IPS-18c (cell line): ENCODE data around the gene FHOD3.
A peak's percentile ranks its signal among the peaks of the same experiment; 100 is the strongest.
"Not testable (repeated sequence)": the region's sequence is repeated elsewhere in the genome, so short reads cannot be mapped to it uniquely, and the experiment has no call there.

Experiments used
- H3K4me3 ChIP-seq: 2 replicates; pipeline ENCODE4 v1.7.0; 2013; ENCODE audit warnings: low read depth, mild to moderate bottlenecking, low read length, moderate library complexity; ENCODE audit not compliant: insufficient read depth
- H3K9me3 ChIP-seq: one replicate; pipeline ENCODE4 v1.6.1; 2013; ENCODE audit warnings: mild to moderate bottlenecking, low read length, moderate library complexity; ENCODE audit not compliant: control insufficient read depth, insufficient read depth

FHOD3 gene

DNA sequence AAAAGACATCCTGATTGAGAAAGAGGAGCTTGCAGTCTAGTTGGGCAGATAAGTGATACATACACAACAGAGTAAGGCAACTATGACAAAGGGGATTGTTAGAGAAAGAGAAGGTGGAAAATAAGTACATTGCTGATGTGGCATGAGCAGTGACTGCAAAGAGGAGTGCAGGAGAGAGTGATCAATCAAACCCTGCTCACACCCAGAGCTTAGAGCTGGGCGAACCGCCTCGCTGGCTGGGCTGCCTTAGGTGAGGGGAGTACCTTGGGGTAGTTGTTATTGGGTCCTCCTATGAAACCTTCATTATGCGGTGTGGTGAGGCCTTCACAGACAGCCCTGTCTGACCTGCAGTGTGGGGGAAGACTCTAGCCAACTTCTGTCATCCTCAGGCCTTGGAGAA is 161.7 kb downstream of the FHOD3 start:
- Histone ChIP-seq H3K4me3 (no peak overlapping the region), H3K9me3 (no peaks in the 10 kb centered on the region)

- Histone ChIP-seq H3K9me3 (no peaks in the 10 kb centered on the region), H3K4me3 (no peak overlapping the region)
Observed at GRCh38 chr18:36459786-36460185, 162.3 kb downstream of the FHOD3 start.

DNA sequence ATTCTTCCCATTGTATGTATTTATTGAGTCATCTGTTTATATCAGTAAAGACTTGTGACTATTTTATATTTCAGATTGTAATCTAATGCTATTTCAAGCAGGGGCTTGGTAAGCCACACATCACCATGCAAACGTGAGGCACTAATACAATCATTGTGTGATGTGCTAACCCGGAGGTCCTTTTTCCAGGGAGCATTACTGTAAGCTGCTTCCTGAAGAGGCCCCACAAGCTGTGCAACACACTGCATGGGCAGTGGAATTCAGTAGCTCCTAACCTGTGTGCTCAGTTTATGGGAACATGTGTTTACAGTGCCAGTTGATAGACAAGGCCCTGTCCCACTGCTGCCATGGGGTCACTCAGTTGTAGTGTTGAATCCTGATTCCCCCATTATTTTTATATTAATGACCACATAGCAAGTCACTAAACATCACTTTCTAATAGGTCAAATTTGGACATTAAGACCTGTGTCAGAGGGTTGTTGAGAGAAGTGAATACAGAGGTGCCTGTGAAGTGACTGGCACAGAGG is 162.9 kb downstream of the FHOD3 start:
- Histone ChIP-seq H3K4me3 (no peak overlapping the region), H3K9me3 (no peaks in the 10 kb centered on the region)

- Histone ChIP-seq H3K9me3 (no peaks in the 10 kb centered on the region), H3K4me3 (no peak overlapping the region)
Observed at GRCh38 chr18:36460854-36461253, 163.3 kb downstream of the FHOD3 start.

- Histone ChIP-seq H3K4me3 (no peak overlapping the region), H3K9me3 (no peaks in the 10 kb centered on the region)
Observed at GRCh38 chr18:36461551-36461987, 164.1 kb downstream of the FHOD3 start.

DNA sequence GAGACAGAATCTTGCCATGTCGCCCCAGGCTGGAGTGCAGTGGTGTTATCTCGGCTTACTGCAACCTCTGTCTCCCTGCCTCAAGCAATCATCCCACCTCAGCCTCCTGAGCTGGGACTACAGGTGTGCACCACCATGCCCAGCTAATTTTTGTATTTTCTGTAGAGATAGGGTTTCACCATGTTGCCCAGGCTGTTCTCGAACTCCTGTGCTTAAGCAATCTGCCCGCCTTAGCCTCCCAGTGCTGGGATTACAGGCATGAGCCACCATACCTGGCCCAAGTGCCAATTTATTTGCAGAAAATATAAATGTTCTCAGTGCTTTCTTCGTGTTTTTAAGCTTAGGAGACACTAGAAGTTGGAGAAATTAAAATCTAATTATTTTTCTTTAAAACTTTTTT is 166.0 kb downstream of the FHOD3 start:
- H3K4me3 ChIP-seq, H3K9me3 ChIP-seq: not testable (repeated sequence)

DNA sequence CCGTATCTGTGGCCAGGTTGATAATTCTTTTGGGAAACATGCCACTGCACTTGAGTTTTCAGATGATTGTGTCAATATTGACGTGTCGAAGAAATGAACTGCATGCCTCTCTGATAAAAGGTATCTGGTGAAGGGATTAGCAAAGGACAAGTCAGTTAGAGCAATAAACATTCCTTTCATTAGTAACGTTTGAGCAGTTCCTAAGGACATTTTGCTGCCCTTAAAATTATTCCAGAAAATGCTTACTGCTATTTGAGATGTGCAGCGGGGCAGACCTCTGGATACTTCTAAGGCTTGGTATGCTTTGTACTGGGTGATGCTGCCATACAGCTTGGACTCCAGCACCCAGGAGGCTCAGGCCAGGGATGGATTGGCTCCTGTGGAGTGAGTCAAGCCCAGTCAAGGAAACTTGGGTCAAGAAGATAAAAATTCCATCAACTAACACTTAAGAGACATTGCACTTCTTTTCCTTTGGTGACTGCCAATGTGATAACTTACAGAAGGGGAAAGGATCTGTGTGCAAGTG is 166.7 kb downstream of the FHOD3 start:
- Histone ChIP-seq H3K4me3 (no peak overlapping the region), H3K9me3 (peaks cover 3% of the 10 kb centered on the region)

DNA sequence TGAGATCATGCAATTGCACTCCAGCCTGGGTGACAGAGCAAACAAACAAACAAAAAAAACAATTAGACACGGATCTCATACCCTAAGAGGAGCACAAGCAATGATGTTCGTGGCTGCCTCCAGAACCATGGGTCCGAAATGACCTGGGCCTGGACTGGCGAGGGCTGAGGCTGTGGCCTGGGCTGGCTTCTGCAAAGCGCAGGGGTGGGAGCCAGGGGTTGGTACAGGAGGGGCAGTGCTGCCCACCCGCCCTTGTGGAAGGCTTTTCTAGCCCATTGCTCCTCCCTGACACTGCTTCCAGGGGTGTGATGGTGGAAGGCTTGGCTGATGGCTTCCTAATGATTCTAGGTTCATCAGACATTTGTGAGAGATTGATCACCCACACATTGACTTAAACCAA is 167.8 kb downstream of the FHOD3 start:
- peaks cover 3% of the 10 kb centered on the region for H3K9me3 ChIP-seq
- H3K4me3 ChIP-seq, result no peak overlapping the region

DNA sequence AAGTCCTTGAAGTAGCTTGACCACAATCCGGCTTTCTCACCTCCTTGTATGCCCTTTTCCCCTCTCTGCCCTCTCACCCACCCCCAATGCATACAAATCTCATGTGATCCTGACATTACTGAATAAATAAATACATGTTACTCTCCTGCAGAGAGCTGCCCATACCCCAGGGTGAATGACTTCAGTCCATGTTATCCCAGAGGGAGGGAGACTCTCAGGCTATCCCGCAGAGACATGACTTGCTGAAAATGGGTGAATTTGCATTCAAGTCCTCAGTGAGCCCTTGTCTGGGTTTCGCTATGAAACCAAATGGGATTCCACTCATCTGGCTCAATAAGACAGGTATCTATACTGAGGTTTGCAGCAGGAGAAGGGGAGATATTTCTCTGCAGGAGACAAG is 168.5 kb downstream of the FHOD3 start:
- H3K4me3 ChIP-seq, result no peak overlapping the region
- H3K9me3 ChIP-seq, result peaks cover 6% of the 10 kb centered on the region

DNA sequence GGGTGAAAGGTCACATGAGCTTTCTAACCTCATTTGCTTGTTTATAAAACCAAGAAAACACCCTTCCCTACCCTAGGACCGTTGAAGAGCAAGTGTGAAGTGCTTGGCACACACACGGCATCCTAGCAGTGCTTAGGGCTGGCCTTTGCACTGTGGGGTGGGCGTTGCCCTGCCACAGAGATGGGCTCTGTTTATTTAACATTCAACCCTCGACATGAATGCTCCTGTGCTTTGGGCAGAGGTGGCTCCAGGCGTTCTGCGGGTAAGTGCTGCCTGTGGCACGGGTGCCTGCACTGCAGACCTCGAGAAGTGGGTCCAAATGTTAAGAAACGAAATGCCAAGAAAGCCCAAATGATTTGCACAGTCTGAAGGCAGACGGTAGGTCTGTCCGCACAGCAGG is 170.1 kb downstream of the FHOD3 start:
- Histone ChIP-seq H3K9me3 (peaks cover 6% of the 10 kb centered on the region), H3K4me3 (no peak overlapping the region; the same call in 1 of the 2 replicates)

GRCh38 chr18:36468161-36468560 is 170.6 kb downstream of the FHOD3 start:
- Histone ChIP-seq H3K9me3 (peaks cover 6% of the 10 kb centered on the region), H3K4me3 (no peak overlapping the region; the same call in 1 of the 2 replicates)

DNA sequence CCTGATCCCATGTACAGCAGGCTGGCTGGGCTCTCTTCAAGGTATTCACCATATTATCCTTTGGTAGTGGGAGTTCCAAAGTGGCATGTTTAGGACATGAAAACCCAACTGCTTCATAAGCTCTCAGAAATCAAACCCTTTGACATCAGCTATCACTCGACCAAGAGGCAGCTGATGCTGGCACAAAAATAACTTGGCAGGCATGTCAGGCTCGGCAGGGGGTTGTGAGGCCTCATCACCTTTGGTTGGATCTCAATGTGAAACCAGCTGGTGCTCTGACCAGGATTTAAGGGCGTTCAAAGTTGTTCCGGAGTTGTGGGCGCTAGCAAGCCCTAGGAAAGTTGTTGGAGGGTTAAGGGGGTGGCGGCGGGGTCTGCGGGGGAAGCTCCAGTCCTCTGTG is 171.9 kb downstream of the FHOD3 start:
- peaks cover 6% of the 10 kb centered on the region for H3K9me3 ChIP-seq
- no peak overlapping the region for H3K4me3 ChIP-seq

- Histone ChIP-seq H3K4me3 (peak overlapping the region; percentile 9; the same call in 1 of the 2 replicates), H3K9me3 (peaks cover 6% of the 10 kb centered on the region)
Observed at GRCh38 chr18:36470896-36471295, 173.4 kb downstream of the FHOD3 start.

- no peak overlapping the region for H3K4me3 ChIP-seq
- H3K9me3 ChIP-seq, result peaks cover 6% of the 10 kb centered on the region
Observed at GRCh38 chr18:36471393-36471792, 173.9 kb downstream of the FHOD3 start.

DNA sequence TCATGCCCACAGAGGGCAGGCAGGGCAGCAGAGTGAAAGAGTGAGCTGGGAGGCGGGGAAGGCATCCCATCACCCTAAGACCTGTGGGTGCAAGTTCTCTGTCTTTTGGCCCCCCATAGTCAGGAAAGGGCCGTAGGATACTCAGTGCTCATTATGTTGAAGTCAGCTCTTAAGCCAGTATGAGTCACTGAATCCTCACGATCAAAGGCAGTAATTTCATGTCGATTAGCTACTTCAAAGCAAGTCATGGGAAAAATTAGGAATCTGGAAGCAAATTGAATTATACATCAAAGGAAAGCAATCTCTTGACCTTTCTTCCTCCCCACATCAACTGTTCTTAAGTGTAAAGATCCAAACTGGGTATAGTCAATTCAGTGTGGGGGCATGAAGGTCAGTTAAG is 178.9 kb downstream of the FHOD3 start:
- H3K4me3 ChIP-seq, result no peak overlapping the region
- H3K9me3 ChIP-seq, result no peaks in the 10 kb centered on the region

DNA sequence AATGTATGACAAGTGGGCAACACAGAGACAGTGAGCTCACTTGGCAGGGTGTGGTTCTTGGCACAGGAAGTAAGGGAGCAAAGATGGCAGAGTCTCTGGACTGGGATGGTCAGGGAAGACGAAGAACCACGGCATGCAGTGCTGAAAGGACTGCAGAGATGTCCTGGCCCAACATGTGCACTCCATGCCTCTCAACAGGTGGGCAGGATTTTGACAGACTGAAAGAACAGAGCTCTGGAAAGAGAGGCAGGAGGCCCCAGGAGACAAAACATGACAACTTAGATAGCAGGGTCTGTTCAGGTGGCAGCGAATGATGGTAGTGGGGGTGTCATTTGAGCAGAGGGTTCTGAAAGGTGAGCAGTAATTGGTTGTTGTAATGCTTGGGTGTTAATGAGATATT is 180.3 kb downstream of the FHOD3 start:
- H3K9me3 ChIP-seq, result no peaks in the 10 kb centered on the region
- H3K4me3 ChIP-seq, result no peak overlapping the region

DNA sequence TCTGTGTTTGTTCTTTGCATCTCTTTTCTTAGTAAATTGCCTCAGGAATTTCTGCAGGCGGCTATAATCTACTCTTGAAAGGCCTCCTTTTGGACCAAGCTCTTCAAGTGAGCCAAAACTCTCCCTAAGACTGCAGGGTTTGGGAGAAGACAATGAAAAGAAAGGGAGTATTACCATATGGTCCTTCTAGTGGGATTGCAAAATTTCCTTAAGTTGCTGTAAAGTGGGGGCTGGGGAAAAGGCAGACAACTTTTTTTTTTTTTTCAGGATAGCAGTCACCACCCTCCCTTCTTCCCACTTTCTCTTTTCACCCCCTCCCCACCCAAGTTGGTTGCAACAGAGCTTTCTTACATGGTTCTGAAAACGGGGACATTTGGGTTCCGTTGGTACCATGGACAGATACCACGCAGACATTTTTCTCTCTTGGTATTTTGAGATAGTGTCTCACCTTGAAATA is 183.7 kb downstream of the FHOD3 start:
- Histone ChIP-seq H3K9me3 (no peaks in the 10 kb centered on the region), H3K4me3 (no peak overlapping the region)

DNA sequence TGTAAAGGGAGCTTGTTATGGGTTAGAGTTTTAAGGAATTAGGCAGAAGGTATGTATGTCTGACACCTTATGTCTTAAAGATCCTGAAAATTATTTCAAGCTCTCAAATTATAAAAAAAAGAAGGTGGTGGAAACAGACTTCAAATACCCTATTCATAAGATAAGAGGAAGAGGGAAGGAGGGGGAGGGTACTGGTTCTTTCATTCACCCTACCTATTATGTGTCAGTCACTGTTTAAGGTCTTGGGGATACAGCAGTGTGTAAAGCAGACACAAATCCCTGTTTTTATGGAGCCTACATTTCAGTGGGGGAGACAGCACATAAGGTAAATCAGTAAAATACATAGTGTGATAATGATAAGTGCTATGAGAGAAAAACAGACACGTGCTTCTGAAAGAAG is 184.4 kb downstream of the FHOD3 start:
- H3K9me3 ChIP-seq, result no peaks in the 10 kb centered on the region
- no peak overlapping the region for H3K4me3 ChIP-seq

GRCh38 chr18:36484591-36484990 is 187.1 kb downstream of the FHOD3 start:
- H3K9me3 ChIP-seq, result no peaks in the 10 kb centered on the region
- no peak overlapping the region for H3K4me3 ChIP-seq
